ENCODE measurements around the gene KPTN. TPM values are rescaled to one million over a fixed set of nuclear protein-coding genes. Genes with fewer than 3 reads are reported as not detected.

KPTN gene
- total and polyA plus RNA-seq, 2 of the 13 experiments (the other 11 are each of a cell fraction or from before 2014, with no cell fraction given) = 9.1 to 13.3 TPM

- TF ChIP-seq MXD3 (CRISPR knock-in tag; IDR thresholded peaks at IDR 0.05) (no peak), SMARCC2 (IDR thresholded peaks at IDR 0.05) (no peak), PBX2 (CRISPR knock-in tag; IDR thresholded peaks at IDR 0.05) (no peak), CCDC6 (CRISPR knock-in tag; IDR thresholded peaks at IDR 0.05) (no peak), GRHL1 (CRISPR knock-in tag; conservative IDR thresholded peaks at IDR 0.05) (no peak), ZSCAN9 (CRISPR knock-in tag; IDR thresholded peaks at IDR 0.05; ENCODE audit: borderline replicate concordance) (no peak), MBNL3 (CRISPR knock-in tag; conservative IDR thresholded peaks at IDR 0.05) (no peak), SRSF1 (optimal IDR thresholded peaks at IDR 0.05; ENCODE audit: low read depth, low read length) (peak; percentile 61), SNAPC5 (CRISPR knock-in tag; IDR thresholded peaks at IDR 0.05; ENCODE audit: borderline replicate concordance) (no peak), TCF7 (IDR thresholded peaks at IDR 0.05; ENCODE audit: low read depth) (no peak), ZFP41 (CRISPR knock-in tag; IDR thresholded peaks at IDR 0.05; ENCODE audit: borderline replicate concordance) (no peak), ZNF841 (CRISPR knock-in tag; IDR thresholded peaks at IDR 0.05; ENCODE audit: borderline replicate concordance) (no peak), PRPF4 (IDR thresholded peaks at IDR 0.05; ENCODE audit: low read depth, low read length, poor library complexity, severe bottlenecking) (no peak), GTF2F1 (IDR thresholded peaks at IDR 0.05; ENCODE audit: low read length) (no peak), SIN3A (IDR thresholded peaks at IDR 0.05; ENCODE audit: borderline replicate concordance, low read depth, low read length) (no peak), PAWR (CRISPR knock-in tag; IDR thresholded peaks at IDR 0.05; ENCODE audit: borderline replicate concordance) (no peak), ZNF292 (CRISPR knock-in tag; IDR thresholded peaks at IDR 0.05; ENCODE audit: borderline replicate concordance, low read depth) (no peak), ZNF781 (CRISPR knock-in tag; IDR thresholded peaks at IDR 0.05; ENCODE audit: borderline replicate concordance, not compliant biosample characterization) (peak; percentile 70)
- TF ChIP-seq, protein P1, sequence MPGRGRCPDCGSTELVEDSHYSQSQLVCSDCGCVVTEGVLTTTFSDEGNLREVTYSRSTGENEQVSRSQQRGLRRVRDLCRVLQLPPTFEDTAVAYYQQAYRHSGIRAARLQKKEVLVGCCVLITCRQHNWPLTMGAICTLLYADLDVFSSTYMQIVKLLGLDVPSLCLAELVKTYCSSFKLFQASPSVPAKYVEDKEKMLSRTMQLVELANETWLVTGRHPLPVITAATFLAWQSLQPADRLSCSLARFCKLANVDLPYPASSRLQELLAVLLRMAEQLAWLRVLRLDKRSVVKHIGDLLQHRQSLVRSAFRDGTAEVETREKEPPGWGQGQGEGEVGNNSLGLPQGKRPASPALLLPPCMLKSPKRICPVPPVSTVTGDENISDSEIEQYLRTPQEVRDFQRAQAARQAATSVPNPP (CRISPR knock-in tag; IDR thresholded peaks at IDR 0.05) = no peak
- TF ChIP-seq, protein P2, sequence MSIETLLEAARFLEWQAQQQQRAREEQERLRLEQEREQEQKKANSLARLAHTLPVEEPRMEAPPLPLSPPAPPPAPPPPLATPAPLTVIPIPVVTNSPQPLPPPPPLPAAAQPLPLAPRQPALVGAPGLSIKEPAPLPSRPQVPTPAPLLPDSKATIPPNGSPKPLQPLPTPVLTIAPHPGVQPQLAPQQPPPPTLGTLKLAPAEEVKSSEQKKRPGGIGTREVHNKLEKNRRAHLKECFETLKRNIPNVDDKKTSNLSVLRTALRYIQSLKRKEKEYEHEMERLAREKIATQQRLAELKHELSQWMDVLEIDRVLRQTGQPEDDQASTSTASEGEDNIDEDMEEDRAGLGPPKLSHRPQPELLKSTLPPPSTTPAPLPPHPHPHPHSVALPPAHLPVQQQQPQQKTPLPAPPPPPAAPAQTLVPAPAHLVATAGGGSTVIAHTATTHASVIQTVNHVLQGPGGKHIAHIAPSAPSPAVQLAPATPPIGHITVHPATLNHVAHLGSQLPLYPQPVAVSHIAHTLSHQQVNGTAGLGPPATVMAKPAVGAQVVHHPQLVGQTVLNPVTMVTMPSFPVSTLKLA (IDR thresholded peaks at IDR 0.05) = 0 out of 2 replicates have a peak, but pooled peaks have one; percentile 4
- TF ChIP-seq, protein P3, sequence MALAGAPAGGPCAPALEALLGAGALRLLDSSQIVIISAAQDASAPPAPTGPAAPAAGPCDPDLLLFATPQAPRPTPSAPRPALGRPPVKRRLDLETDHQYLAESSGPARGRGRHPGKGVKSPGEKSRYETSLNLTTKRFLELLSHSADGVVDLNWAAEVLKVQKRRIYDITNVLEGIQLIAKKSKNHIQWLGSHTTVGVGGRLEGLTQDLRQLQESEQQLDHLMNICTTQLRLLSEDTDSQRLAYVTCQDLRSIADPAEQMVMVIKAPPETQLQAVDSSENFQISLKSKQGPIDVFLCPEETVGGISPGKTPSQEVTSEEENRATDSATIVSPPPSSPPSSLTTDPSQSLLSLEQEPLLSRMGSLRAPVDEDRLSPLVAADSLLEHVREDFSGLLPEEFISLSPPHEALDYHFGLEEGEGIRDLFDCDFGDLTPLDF (CRISPR knock-in tag; IDR thresholded peaks at IDR 0.05) = peak; percentile 78; the same call in 1 of the 2 replicates
These were observed at the start of gene KPTN (continued) for GRCh38 chr19:47483800-47484690.
